GM20000 (cell line): ENCODE results near the gene CHURC1.

Source experiments
- DNase-seq: peaks from one replicate; pipeline ENCODE4 v3.0.0; 2012; ENCODE audit warnings: low spot score
- CTCF ChIP-seq: IDR thresholded peaks from 2 replicates; pipeline ENCODE4 v1.5.1; 2012; ENCODE audit warnings: mild to moderate bottlenecking, control low read depth; ENCODE audit errors: extremely low read depth, missing control alignments

Gene CHURC1

GRCh38 chr14:64871344-64871743, 42.9 kb upstream of the CHURC1 start:
- no peak for TF ChIP-seq CTCF
- no peak for DNase-seq

DNA sequence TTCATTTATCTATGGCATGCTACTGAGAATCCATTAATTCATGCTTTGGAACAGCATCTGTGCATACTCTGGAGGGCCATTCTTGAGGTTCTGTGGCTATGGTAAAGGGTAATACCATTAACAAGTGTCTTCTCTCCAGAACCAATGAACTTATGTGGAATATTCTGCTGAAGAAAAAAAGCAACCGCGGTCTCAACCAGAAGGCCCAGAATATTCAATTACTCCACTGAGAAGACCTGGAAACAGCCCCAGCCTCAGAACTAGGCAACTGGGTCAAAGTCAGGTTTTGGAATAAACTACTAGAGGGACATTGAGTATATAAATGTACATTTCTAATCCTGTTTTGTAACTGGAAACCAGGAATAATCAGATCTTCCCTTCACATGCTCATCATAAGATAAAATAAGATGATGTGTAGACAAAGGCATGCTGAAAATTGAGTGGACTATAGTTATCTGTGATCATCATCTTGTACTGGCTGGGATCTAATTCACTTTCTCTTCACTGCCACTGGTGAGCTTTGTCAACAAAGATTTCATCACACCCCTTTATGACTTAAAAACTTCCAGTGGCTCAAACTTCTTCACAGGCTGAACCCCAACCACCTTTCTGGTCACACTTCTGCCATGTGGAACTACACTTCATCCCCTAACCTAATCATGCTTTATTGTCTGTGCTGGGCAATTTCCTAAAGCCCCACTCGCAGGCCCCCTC, 40.6 kb upstream of the CHURC1 start:
- no peak for DNase-seq
- no peak for TF ChIP-seq CTCF

DNA sequence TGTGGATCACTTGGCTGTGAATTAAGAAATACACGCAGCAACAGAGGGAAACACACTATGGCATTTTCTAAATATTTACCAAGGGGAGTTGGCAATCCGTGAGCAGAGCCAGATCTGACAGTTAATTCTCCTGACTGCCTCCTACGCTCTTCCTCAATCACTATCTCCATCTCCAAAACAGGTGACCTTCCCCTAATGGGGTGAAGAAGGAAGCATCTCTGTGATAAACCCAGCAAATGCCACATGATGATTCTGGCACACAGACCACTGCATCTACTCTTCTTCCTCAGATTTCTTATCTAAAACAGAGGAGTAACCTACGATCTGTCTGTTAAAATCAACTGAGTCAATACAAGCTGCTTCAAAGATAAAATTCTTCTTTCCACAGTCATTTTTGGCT, 38.9 kb upstream of the CHURC1 start:
- no peak for TF ChIP-seq CTCF

GRCh38 chr14:64877846-64878245, 36.4 kb upstream of the CHURC1 start:
- no peak for DNase-seq
- no peak for TF ChIP-seq CTCF

More for the DNA sequence above, 38.9 kb upstream of the CHURC1 start:
- no peak for DNase-seq

DNA sequence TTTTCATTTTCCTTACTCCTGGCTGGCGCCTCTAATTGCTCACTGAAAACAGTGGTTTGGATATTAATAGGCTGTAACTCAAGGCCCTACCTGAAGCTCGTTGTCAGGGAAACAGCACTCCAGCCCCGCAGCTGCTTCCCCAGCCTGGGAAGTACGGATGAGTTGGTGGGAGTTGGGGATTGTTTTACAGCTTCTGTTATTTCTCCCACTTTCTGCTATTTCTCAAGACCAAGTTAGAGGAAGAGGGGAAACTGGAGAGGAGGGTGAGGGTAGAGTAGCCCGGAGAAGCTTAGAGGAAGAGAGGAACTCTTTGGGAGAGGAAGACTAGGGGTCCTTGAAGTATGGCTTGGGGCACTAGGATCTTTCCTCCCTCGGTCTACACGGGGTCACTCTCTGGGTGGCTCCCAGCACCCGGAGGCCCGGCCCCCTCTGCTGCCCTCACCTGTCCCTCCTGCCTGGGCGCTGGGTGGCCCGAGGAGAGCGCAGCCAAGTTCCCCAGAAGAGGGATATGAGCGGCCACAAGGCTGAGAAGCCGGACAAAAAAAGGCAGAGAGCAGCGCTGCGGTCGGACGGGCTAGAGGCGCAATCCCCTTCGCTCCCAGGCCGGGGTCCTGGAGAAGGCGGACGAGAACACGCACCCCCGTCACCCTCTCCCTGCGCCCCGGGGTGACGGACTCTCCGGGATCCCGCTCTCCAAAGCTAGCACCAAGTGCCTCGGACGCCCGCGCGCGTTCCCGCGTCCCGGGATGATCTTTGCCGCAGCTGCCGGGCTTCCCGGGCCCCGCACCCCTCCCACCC, 35.2 kb upstream of the CHURC1 start:
- peak; percentile 23 for DNase-seq
- TF ChIP-seq CTCF = no peak

DNA sequence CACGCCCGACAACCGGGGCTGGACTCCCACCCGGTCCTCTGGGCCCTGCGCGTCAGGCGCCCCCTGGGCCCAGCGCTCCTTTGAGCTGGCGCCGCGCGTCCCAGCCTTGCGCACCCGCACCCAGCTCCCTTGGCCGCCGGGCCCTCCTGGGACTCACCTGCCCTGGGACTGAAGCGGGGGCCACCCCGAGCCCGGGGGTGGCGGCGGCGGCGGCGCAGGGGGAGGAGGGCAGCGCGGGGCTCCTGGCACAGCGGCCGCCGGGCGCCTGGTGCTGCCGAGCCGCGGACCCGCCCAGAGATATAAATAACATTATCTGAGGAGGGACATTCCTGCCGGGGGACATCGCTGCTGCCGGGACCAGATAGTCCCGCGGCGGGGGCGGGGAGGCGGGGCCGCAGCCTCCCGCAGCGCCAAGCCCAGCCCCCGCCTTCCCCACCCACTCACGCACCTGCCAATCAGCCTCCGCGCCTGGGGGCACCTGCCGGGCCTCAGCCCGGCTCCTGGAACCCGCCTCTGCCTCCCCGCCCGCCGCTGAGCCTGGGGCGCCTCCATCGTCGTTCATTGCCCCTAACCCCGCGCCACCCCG, 34.5 kb upstream of the CHURC1 start, which contains the start of gene SPTB:
SPTB (minus strand) TSS at position 273 of the 586 bp plus-strand sequence. CDS start 56,813 bp downstream, outside the sequence.
- peak; percentile 78 for DNase-seq
- TF ChIP-seq CTCF = no peak
